ENCODE results near the gene MAPK6. TPM values are rescaled to one million over a fixed set of nuclear protein-coding genes. Genes with fewer than 3 reads are reported as not detected.
"Not testable (repeated sequence)": the region's sequence is repeated elsewhere in the genome, so short reads cannot be mapped to it uniquely, and the experiment has no call there.

The MAPK6 gene
- total RNA-seq, 3 donors from 2014 or later: 20.8 to 32.2 (median 22.0) TPM

GRCh38 chr15:52080706-52081392, 61.8 kb downstream of the MAPK6 start:
- H3K9me3 ChIP-seq: no peaks in the 10 kb centered on the region
- H3K4me3 ChIP-seq: no peak overlapping the region
- no peaks in the 10 kb centered on the region for H3K36me3 ChIP-seq
- no peaks in the 10 kb centered on the region for H3K4me1 ChIP-seq
- DNase-seq (ENCODE audit: low spot score in 2 of 2): no peak
- no peak overlapping the region for H3K27ac ChIP-seq
- no peak for TF ChIP-seq POLR2A (IDR thresholded peaks at IDR 0.05)
- no peak for TF ChIP-seq CTCF (IDR thresholded peaks at IDR 0.05)
- TF ChIP-seq POLR2AphosphoS5 (IDR thresholded peaks at IDR 0.05): no peak
- intact Hi-C loops (cut with DNase I; ENCODE audit: low total_unique reads): no loop called here
- H3K27me3 ChIP-seq: no peaks in the 10 kb centered on the region

- no peak for TF ChIP-seq CTCF (IDR thresholded peaks at IDR 0.05)
- no peak for TF ChIP-seq POLR2AphosphoS5 (IDR thresholded peaks at IDR 0.05)
- TF ChIP-seq POLR2A (IDR thresholded peaks at IDR 0.05): no peak
- peaks cover 0 to 12% of the 10 kb centered on the region in 2 donors for H3K9me3 ChIP-seq
- H3K36me3 ChIP-seq: no peaks in the 10 kb centered on the region
- H3K4me1 ChIP-seq: no peaks in the 10 kb centered on the region
- no peaks in the 10 kb centered on the region for H3K27me3 ChIP-seq
- intact Hi-C loops (cut with DNase I; ENCODE audit: low total_unique reads): no loop called here
- H3K4me3 ChIP-seq: no peak overlapping the region
- DNase-seq (ENCODE audit: low spot score in 2 of 2): no peak
- no peak overlapping the region for H3K27ac ChIP-seq
These were observed 63.4 kb downstream of the MAPK6 start for GRCh38 chr15:52082197-52083036.

- H3K36me3 ChIP-seq; H3K27ac ChIP-seq; H3K4me3 ChIP-seq; intact Hi-C loops (cut with DNase I; ENCODE audit: low total_unique reads); DNase-seq (ENCODE audit: low spot score in 2 of 2); H3K4me1 ChIP-seq; H3K27me3 ChIP-seq: not testable (repeated sequence)
- peaks cover 0 to 12% of the 10 kb centered on the region in 2 donors for H3K9me3 ChIP-seq
These were observed 64.0 kb downstream of the MAPK6 start for GRCh38 chr15:52083037-52083359.

GRCh38 chr15:52083603-52084002, 64.6 kb downstream of the MAPK6 start:
- DNase-seq (ENCODE audit: low spot score in 2 of 2): no peak
- Histone ChIP-seq H3K36me3 (no peaks in the 10 kb centered on the region), H3K4me1 (no peaks in the 10 kb centered on the region), H3K27me3 (no peaks in the 10 kb centered on the region), H3K9me3 (peaks cover 0 to 12% of the 10 kb centered on the region in 2 donors), H3K4me3 (no peak overlapping the region), H3K27ac (no peak overlapping the region)
- intact Hi-C loops (cut with DNase I; ENCODE audit: low total_unique reads): no loop called here
- TF ChIP-seq POLR2A (IDR thresholded peaks at IDR 0.05) (no peak), POLR2AphosphoS5 (IDR thresholded peaks at IDR 0.05) (no peak), CTCF (IDR thresholded peaks at IDR 0.05) (no peak)

GRCh38 chr15:52085299-52085698, 66.3 kb downstream of the MAPK6 start:
- peaks cover 0 to 12% of the 10 kb centered on the region in 2 donors for H3K9me3 ChIP-seq
- no peak overlapping the region for H3K27ac ChIP-seq
- no peaks in the 10 kb centered on the region for H3K36me3 ChIP-seq
- H3K4me3 ChIP-seq: no peak overlapping the region
- TF ChIP-seq POLR2AphosphoS5 (IDR thresholded peaks at IDR 0.05) (no peak), CTCF (IDR thresholded peaks at IDR 0.05) (no peak), POLR2A (IDR thresholded peaks at IDR 0.05) (no peak)
- intact Hi-C loops (cut with DNase I; ENCODE audit: low total_unique reads): no loop called here
- H3K27me3 ChIP-seq: no peaks in the 10 kb centered on the region
- H3K4me1 ChIP-seq: no peaks in the 10 kb centered on the region
- no peak for DNase-seq (ENCODE audit: low spot score in 2 of 2)

Data from breast epithelium (tissue), 4 donors.